Placental epithelial cell (primary cell): ENCODE measurements around the gene KLK15. TPM values are rescaled to one million over a fixed set of nuclear protein-coding genes. Genes with fewer than 3 reads are reported as not detected.

ENCODE experiments used
- small RNA-seq: library from RNA; depleted of rRNA; stranded (forward); fragments of <200 nt; gene quantifications from one replicate; pipeline ENCODE3, GENCODE V24; 2012
- total RNA-seq: library from RNA; depleted of rRNA; stranded (reverse); fragments of >200 nt; gene quantifications from 2 replicates; pipeline ENCODE4 v1.2.3, GENCODE V29; 2012

The KLK15 gene, protein sequence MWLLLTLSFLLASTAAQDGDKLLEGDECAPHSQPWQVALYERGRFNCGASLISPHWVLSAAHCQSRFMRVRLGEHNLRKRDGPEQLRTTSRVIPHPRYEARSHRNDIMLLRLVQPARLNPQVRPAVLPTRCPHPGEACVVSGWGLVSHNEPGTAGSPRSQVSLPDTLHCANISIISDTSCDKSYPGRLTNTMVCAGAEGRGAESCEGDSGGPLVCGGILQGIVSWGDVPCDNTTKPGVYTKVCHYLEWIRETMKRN
- total RNA-seq = not detected in 2 replicates

DNA sequence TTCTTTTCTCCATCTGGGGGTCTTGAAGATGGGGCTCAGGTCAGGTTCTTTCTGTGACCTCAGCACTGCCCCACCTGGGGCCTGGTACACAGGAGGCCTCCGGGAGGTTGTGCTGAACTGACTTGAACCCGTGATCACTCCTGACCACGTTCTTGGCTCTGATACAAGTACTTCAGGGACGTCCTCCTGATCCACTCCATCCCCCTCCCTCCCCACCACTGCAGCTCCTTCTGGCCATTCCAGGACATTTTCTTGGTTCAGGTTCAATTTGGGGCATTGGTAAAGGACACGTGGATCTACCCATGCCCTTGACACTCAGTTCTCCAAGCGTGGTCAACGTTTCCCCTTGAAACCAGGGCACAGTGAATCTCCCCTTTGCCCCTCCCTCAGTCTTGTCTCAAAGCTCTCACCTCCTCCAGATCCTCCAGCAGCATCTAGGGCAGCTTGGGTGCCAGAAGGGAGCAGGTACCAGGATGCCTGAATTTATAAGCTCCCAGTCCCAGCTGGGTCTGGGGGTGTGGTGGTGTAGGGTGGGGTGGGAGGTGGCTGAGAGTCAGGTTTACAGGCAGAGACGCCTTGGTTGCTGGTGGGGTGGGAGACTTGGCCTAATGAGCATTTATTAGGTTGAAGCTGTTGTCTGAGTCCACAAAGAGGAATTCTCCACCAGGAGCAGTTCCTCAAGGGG, at the start of gene KLK15:
KLK15 (minus strand) TSS at position 458 of the 685 bp plus-strand sequence. CDS start 2,082 bp downstream, outside the sequence.

DNA sequence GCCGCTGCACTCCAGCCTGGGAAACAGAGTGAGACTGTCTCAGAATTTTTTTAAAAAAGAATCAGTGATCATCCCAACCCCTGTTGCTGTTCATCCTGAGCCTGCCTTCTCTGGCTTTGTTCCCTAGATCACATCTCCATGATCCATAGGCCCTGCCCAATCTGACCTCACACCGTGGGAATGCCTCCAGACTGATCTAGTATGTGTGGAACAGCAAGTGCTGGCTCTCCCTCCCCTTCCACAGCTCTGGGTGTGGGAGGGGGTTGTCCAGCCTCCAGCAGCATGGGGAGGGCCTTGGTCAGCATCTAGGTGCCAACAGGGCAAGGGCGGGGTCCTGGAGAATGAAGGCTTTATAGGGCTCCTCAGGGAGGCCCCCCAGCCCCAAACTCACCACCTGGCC, 39.7 kb upstream of the KLK15 start, which contains the start of gene KLK2:
KLK2 (plus strand) TSS at position 384 of the 400 bp plus-strand sequence. CDS start 35 bp downstream, outside the sequence.

DNA sequence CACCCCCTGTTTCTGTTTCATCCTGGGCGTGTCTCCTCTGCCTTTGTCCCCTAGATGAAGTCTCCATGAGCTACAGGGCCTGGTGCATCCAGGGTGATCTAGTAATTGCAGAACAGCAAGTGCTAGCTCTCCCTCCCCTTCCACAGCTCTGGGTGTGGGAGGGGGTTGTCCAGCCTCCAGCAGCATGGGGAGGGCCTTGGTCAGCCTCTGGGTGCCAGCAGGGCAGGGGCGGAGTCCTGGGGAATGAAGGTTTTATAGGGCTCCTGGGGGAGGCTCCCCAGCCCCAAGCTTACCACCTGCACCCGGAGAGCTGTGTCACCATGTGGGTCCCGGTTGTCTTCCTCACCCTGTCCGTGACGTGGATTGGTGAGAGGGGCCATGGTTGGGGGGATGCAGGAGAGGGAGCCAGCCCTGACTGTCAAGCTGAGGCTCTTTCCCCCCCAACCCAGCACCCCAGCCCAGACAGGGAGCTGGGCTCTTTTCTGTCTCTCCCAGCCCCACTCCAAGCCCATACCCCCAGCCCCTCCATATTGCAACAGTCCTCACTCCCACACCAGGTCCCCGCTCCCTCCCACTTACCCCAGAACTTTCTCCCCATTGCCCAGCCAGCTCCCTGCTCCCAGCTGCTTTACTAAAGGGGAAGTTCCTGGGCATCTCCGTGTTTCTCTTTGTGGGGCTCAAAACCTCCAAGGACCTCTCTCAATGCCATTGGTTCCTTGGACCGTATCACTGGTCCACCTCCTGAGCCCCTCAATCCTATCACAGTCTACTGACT, 21.4 kb upstream of the KLK15 start, which contains the start of gene KLK3:
KLK3 (plus strand) TSS at position 280 of the 775 bp plus-strand sequence; CDS start at position 321, 41 bp downstream.

DNA sequence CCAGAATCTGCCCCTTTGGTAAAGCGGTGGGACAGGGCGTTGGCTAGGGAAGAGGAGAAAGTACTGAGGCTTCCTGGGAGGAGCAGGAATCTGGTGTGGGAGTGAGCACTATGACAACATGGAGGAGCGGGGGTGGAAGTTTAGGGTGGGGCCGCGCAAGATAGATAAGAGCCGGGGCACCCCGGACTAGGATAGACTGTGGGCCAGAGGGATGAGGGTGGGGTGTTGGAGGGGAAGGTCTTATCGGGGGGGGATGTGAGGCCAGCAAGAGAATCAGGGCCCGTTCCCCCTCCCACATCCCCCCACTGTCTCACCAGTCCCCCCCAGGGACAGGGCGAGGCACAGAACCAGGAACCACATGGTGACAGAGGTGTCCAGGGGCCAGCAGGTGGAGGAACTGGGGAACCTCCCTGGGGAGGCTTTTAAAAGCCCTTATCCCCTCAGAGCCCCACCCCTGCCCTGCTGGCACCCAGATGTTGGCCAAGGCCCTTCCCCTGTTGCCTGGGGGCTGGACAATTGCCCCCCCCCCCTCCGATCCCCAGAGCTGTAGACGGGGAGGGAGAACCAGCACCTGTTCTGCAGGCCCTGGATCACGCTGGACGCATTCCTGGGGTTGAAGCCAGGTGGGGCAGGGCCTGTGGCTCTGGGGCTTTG, 9.9 kb downstream of the KLK15 start, which contains the start of gene KLK1:
KLK1 (minus strand) TSS at position 399 of the 654 bp plus-strand sequence; CDS start at position 360, 39 bp downstream.

DNA sequence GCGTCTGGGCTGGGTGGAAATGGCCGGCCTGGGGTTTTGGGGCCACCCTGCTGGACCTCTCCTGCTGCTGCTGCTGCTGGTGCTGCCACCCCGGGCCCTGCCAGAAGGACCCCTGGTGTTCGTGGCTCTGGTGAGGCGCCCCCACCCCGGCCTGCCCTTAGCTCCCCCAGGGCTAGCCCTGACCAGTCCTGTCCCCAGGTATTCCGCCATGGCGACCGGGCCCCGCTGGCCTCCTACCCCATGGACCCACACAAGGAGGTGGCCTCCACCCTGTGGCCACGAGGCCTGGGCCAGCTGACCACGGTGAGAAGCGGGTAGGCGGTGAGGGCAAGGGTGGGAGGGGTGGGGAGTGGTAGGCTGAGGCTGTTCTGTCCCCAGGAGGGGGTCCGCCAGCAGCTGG, 43.0 kb downstream of the KLK15 start, which contains the start of gene ACP4:
ACP4 (plus strand) TSS at position 20 of the 400 bp plus-strand sequence; CDS start at position 20, 0 bp downstream.

Small RNA genes lying within 50 kb of the gene (small RNA-seq; reads per million reads assigned to genes)
- gene SNORD88A (101 reads per million, percentile 98 among the genes with 10 or more reads in this experiment), gene SNORD88B (not detected), gene SNORD88C (not detected)

Other genes with a start within 250 kb of the KLK15 start
- not detected in 2 replicates for gene SYT3, start 193.7 kb downstream of the KLK15 start, total RNA-seq
- not detected in 2 replicates for gene C19orf81, start 184.1 kb downstream of the KLK15 start, total RNA-seq
- gene SHANK1, start 113.8 kb downstream of the KLK15 start, total RNA-seq = not detected in 2 replicates
- gene CLEC11A, start 110.2 kb downstream of the KLK15 start, total RNA-seq = 0.43 and 0.79 TPM in 2 replicates
- not detected in 2 replicates for gene GPR32, start 63.1 kb downstream of the KLK15 start, total RNA-seq
- not detected in 2 replicates for gene ACP4, start 43.2 kb downstream of the KLK15 start, total RNA-seq
- not detected in 2 replicates for gene KLK1, start 9.8 kb downstream of the KLK15 start, total RNA-seq
- gene KLK3, start 21.3 kb upstream of the KLK15 start, total RNA-seq = not detected in 2 replicates
- gene KLK2, start 39.9 kb upstream of the KLK15 start, total RNA-seq = not detected in 2 replicates
- gene KLK4, start 77.8 kb upstream of the KLK15 start, total RNA-seq = not detected in 2 replicates
- gene KLK5, start 119.5 kb upstream of the KLK15 start, total RNA-seq = not detected in 2 replicates
- gene KLK6, start 136.0 kb upstream of the KLK15 start, total RNA-seq = 0.39 and 1.6 TPM in 2 replicates
- not detected in 2 replicates for gene KLK7, start 150.3 kb upstream of the KLK15 start, total RNA-seq
- gene KLK8, start 168.0 kb upstream of the KLK15 start, total RNA-seq = 0.39 TPM in 1 of 2 replicates, not detected in the other
- gene KLK10, start 186.1 kb upstream of the KLK15 start, total RNA-seq = not detected in 2 replicates
- not detected in 2 replicates for gene KLK11, start 193.0 kb upstream of the KLK15 start, total RNA-seq
- not detected in 2 replicates for gene KLK12, start 201.4 kb upstream of the KLK15 start, total RNA-seq
- gene KLK13, start 231.5 kb upstream of the KLK15 start, total RNA-seq = not detected in 2 replicates
- gene KLK14, start 249.3 kb upstream of the KLK15 start, total RNA-seq = not detected in 2 replicates